RWPE2 (cell line): ENCODE data around the gene SLC31A2.

ENCODE experiments used
- ATAC-seq: fragments of 200-7000 bp; cut with Tn5 transposase; 3 replicates; pipeline ENCODE4 v1.9.1; 2021; ENCODE audit warnings: low read depth
- DNase-seq: peaks from one replicate; pipeline ENCODE4 v3.0.0-alpha.2; 2020; ENCODE audit warnings: low spot score
- H3K27ac ChIP-seq: fragments of 450-650 bp; 2 replicates; pipeline ENCODE4 v1.5.1; 2017; ENCODE audit warnings: mild to moderate bottlenecking; ENCODE audit not compliant: poor library complexity, severe bottlenecking
- H3K27me3 ChIP-seq: fragments of 250-450 bp; sonication (Bioruptor Pico); 2 replicates; pipeline ENCODE4 v1.5.1; 2021; ENCODE audit warnings: mild to moderate bottlenecking, moderate library complexity; ENCODE audit not compliant: insufficient read depth, poor library complexity, severe bottlenecking
- H3K36me3 ChIP-seq: fragments of 250-450 bp; sonication (Bioruptor Pico); 2 replicates; pipeline ENCODE4 v1.5.1; 2020; ENCODE audit warnings: low read depth, mild to moderate bottlenecking, moderate library complexity
- H3K4me1 ChIP-seq: fragments of 250-450 bp; sonication (Bioruptor Pico); 2 replicates; pipeline ENCODE4 v1.5.1; 2021; ENCODE audit warnings: mild to moderate bottlenecking, moderate library complexity; ENCODE audit not compliant: insufficient read depth, poor library complexity, severe bottlenecking
- H3K4me3 ChIP-seq: fragments of 250-450 bp; sonication (Bioruptor Pico); 2 replicates; pipeline ENCODE4 v1.5.1; 2021; ENCODE audit warnings: mild to moderate bottlenecking, moderate library complexity; ENCODE audit not compliant: severe bottlenecking
- H3K9me3 ChIP-seq: fragments of 250-450 bp; sonication (Bioruptor Pico); 2 replicates; pipeline ENCODE4 v1.5.1; 2021; ENCODE audit warnings: mild to moderate bottlenecking, moderate library complexity; ENCODE audit not compliant: severe bottlenecking
- CTCF ChIP-seq: fragments of 450-650 bp; IDR thresholded peaks from one replicate; pipeline ENCODE4 v1.5.1; 2017; ENCODE audit warnings: mild to moderate bottlenecking, moderate library complexity; ENCODE audit not compliant: poor library complexity, severe bottlenecking

SLC31A2 gene

DNA sequence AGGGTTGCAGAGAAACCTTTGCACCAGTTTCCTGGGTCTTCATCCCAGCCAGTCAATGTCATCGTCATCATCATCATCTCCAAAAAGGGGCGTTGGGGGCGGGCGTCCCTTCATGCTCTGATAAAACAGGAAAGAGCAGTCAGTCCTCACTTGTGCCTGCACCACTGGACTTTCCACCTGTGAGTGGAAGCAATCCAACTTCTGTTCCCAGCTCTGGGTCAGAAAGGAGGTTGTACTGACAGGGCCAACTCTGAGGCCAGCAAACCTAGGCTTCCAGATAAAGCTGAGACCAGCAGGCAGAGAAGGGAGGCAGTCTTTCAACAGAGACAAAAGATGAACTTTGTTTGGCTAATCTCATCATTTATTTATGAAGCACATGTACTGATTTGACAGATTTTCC lies 15.2 kb downstream of the SLC31A2 start:
- Histone ChIP-seq H3K4me3 (no peak overlapping the region), H3K4me1 (no peaks in the 10 kb centered on the region), H3K27ac (no peak overlapping the region), H3K9me3 (no peaks in the 10 kb centered on the region), H3K36me3 (peaks cover 85% of the 10 kb centered on the region), H3K27me3 (no peaks in the 10 kb centered on the region)
- no peak for TF ChIP-seq CTCF
- DNase-seq (no peak), ATAC-seq (no peak)

DNA sequence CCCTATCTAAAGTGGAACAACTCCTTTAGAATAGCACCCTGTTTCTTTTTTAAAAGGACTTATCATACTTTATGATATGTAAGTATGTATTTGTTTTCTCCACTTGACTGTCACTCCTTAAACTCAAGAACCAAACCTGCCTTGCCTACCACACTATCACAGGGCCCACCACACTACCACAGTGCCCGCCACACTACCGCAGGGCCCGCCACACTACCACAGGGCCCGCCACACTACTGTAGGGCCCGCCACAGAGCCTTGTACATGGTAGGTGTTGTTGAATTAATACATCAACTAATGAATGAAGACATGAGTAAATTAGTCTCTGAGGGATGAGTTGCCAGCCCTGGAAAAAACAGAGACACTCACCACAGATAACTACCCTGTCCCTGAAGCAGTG lies 18.0 kb downstream of the SLC31A2 start:
- no peaks in the 10 kb centered on the region for H3K4me1 ChIP-seq
- H3K27ac ChIP-seq, result no peak overlapping the region
- peaks cover 84% of the 10 kb centered on the region for H3K36me3 ChIP-seq
- ATAC-seq (no peak), DNase-seq (no peak)
- no peak overlapping the region for H3K4me3 ChIP-seq
- no peaks in the 10 kb centered on the region for H3K27me3 ChIP-seq
- no peaks in the 10 kb centered on the region for H3K9me3 ChIP-seq
- TF ChIP-seq CTCF, result no peak

DNA sequence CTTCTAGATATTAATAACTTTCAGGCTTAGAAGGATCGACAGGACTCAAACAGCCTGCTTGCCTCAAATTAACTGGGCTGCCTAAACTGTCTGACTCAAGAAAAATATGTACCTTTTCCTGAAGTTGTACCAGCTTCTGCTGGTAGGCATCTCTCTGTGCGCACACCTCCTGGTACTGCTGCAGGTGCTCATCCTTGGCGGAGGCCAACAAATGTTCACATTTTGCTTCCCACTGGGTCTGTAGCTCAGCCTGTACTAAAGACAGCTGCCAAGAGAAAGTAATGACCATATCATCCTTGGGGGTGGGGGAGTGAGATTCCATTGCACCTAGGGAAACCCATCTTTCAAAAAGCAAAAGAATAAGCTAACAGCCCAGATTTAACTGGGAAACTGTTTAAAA lies 22.5 kb downstream of the SLC31A2 start:
- ATAC-seq (no peak), DNase-seq (no peak)
- no peak overlapping the region for H3K4me3 ChIP-seq
- H3K27me3 ChIP-seq, result no peaks in the 10 kb centered on the region
- peaks cover 90% of the 10 kb centered on the region for H3K36me3 ChIP-seq
- no peaks in the 10 kb centered on the region for H3K4me1 ChIP-seq
- no peaks in the 10 kb centered on the region for H3K9me3 ChIP-seq
- no peak for TF ChIP-seq CTCF
- no peak overlapping the region for H3K27ac ChIP-seq

- no peak overlapping the region for H3K27ac ChIP-seq
- no peak for DNase-seq
- ATAC-seq, result no peak
- no peaks in the 10 kb centered on the region for H3K9me3 ChIP-seq
- H3K4me1 ChIP-seq, result no peaks in the 10 kb centered on the region
- no peak overlapping the region for H3K4me3 ChIP-seq
- TF ChIP-seq CTCF, result no peak
- H3K27me3 ChIP-seq, result no peaks in the 10 kb centered on the region
- peaks cover 94% of the 10 kb centered on the region for H3K36me3 ChIP-seq
Measured at GRCh38 chr9:113176803-113177202, 26.0 kb downstream of the SLC31A2 start.

DNA sequence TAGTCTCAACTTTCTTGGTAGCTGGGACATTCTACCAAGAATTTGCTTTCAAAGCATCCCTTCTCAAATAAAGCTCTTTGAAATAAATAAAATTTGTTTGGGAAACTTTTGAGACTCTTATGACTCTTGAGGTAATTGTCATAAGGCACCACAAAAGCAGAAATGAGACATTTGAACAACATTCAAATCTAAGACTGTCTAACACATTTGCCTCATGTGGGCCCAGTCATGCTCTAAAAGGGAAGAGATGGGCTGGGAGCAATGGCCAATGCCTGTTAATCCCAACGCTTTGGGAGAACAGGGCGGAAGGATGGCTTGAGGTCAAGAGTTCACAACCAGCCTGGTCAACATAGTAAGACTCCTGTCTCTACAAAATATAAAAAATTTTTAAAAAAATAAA lies 26.4 kb downstream of the SLC31A2 start:
- H3K36me3 ChIP-seq, result peaks cover 95% of the 10 kb centered on the region
- no peak for TF ChIP-seq CTCF
- H3K27ac ChIP-seq, result no peak overlapping the region

More for the DNA sequence above, 26.4 kb downstream of the SLC31A2 start:
- DNase-seq (no peak), ATAC-seq (no peak)
- Histone ChIP-seq H3K4me3 (no peak overlapping the region), H3K27me3 (no peaks in the 10 kb centered on the region), H3K9me3 (no peaks in the 10 kb centered on the region), H3K4me1 (no peaks in the 10 kb centered on the region)
